Lower lobe of right lung (tissue), 2 donors: ENCODE measurements around the gene C6orf141. TPM values are rescaled to one million over a fixed set of nuclear protein-coding genes. Genes with fewer than 3 reads are reported as not detected.
A peak's percentile ranks its signal among the peaks of the same experiment; 100 is the strongest.

Source experiments
- ATAC-seq, 2 donors: fragments of 200-7000 bp; cut with Tn5 transposase; one replicate each; pipeline ENCODE4 v1.9.1; 2020 to 2022; ENCODE audit warnings: mild to moderate bottlenecking in 2 of 2, moderate library complexity in 2 of 2
- DNase-seq: peaks from one replicate; pipeline ENCODE4 v3.0.0-alpha.2; 2020
- H3K27ac ChIP-seq: fragments of 200-600 bp; one replicate; pipeline ENCODE4 v1.8.0; 2022
- H3K27me3 ChIP-seq: fragments of 200-600 bp; one replicate; pipeline ENCODE4 v1.8.0; 2022; ENCODE audit warnings: low read depth
- H3K36me3 ChIP-seq: fragments of 200-600 bp; one replicate; pipeline ENCODE4 v1.8.0; 2022; ENCODE audit warnings: mild to moderate bottlenecking
- H3K4me1 ChIP-seq: fragments of 200-600 bp; one replicate; pipeline ENCODE4 v1.8.0; 2022
- H3K4me3 ChIP-seq: fragments of 200-600 bp; one replicate; pipeline ENCODE4 v1.8.0; 2022; ENCODE audit warnings: mild to moderate bottlenecking
- H3K9me3 ChIP-seq: fragments of 200-600 bp; one replicate; pipeline ENCODE4 v1.8.0; 2022
- CTCF ChIP-seq: fragments of 200-600 bp; IDR thresholded peaks from one replicate; pipeline ENCODE4 v1.8.0; 2022; ENCODE audit warnings: antibody characterized with exemption, mild to moderate bottlenecking
- intact Hi-C: fragments of 100-400 bp; cut with DNase I; formaldehyde crosslinking; loops from one replicate; pipeline ENCODE4 v1.11.0; 2022
- total RNA-seq: library from RNA; stranded (reverse); fragmentation: NEBNext Ultra II Directional; extraction: Animal tissue kit (Norgen Biotek cat#: 25700); gene quantifications from one replicate; pipeline ENCODE4 v1.2.1, GENCODE V29; 2021
- donor health status: DM: no; HTN: yes; CAD: no; lungs with severe emphysema.

C6orf141 gene
- total RNA-seq, 1 donor from 2014 or later = 4.1 TPM

- no peak overlapping the region for H3K27ac ChIP-seq
- DNase-seq = no peak
- no peak for ATAC-seq
- peaks cover 15% of the 10 kb centered on the region for H3K27me3 ChIP-seq
- peaks cover 20% of the 10 kb centered on the region for H3K4me1 ChIP-seq
- intact Hi-C loops = no loop called here
- TF ChIP-seq CTCF = no peak
- no peak overlapping the region for H3K4me3 ChIP-seq
- no peaks in the 10 kb centered on the region for H3K9me3 ChIP-seq
- H3K36me3 ChIP-seq = no peaks in the 10 kb centered on the region
These were observed 1.7 kb upstream of the C6orf141 start for GRCh38 chr6:49548613-49549304.

GRCh38 chr6:49549691-49550491, 577 bp upstream of the C6orf141 start:
- ATAC-seq (no peak), DNase-seq (no peak)
- Histone ChIP-seq H3K4me3 (peak overlapping the region; percentile 54), H3K27me3 (peaks cover 15% of the 10 kb centered on the region), H3K9me3 (no peaks in the 10 kb centered on the region), H3K4me1 (peaks cover 20% of the 10 kb centered on the region), H3K36me3 (no peaks in the 10 kb centered on the region), H3K27ac (no peak overlapping the region)
- intact Hi-C loops = no loop called here
- TF ChIP-seq CTCF = no peak

GRCh38 chr6:49551078-49551865, 804 bp downstream of the C6orf141 start:
- DNase-seq = no peak
- H3K27ac ChIP-seq = no peak overlapping the region
- intact Hi-C loops = no loop called here

GRCh38 chr6:49551866-49552129, 1.3 kb downstream of the C6orf141 start:
- intact Hi-C loops = no loop called here
- DNase-seq (no peak), ATAC-seq (no peak)
- H3K27ac ChIP-seq = no peak overlapping the region
- TF ChIP-seq CTCF = no peak
- H3K4me1 ChIP-seq = peaks cover 20% of the 10 kb centered on the region
- peaks cover 15% of the 10 kb centered on the region for H3K27me3 ChIP-seq
- H3K36me3 ChIP-seq = no peaks in the 10 kb centered on the region
- H3K9me3 ChIP-seq = no peaks in the 10 kb centered on the region
- H3K4me3 ChIP-seq = peak overlapping the region; percentile 54

More at GRCh38 chr6:49551078-49551865, 804 bp downstream of the C6orf141 start:
- peak; percentile 72 to 76 for ATAC-seq
- no peaks in the 10 kb centered on the region for H3K36me3 ChIP-seq
- H3K9me3 ChIP-seq = no peaks in the 10 kb centered on the region
- peaks cover 20% of the 10 kb centered on the region for H3K4me1 ChIP-seq
- peak overlapping the region; percentile 54 for H3K4me3 ChIP-seq
- H3K27me3 ChIP-seq = peaks cover 15% of the 10 kb centered on the region
- TF ChIP-seq CTCF = no peak

GRCh38 chr6:49552596-49552995, 2.1 kb downstream of the C6orf141 start:
- H3K9me3 ChIP-seq = no peaks in the 10 kb centered on the region
- H3K36me3 ChIP-seq = no peaks in the 10 kb centered on the region
- DNase-seq (no peak), ATAC-seq (no peak)
- peaks cover 20% of the 10 kb centered on the region for H3K4me1 ChIP-seq
- TF ChIP-seq CTCF = no peak
- H3K27ac ChIP-seq = no peak overlapping the region
- H3K27me3 ChIP-seq = peaks cover 15% of the 10 kb centered on the region
- intact Hi-C loops = no loop called here
- no peak overlapping the region for H3K4me3 ChIP-seq
